Smooth muscle cell (in vitro differentiated cells): ENCODE results near the gene PLTP. TPM values are rescaled to one million over a fixed set of nuclear protein-coding genes. Genes with fewer than 3 reads are reported as not detected.
A peak's percentile ranks its signal among the peaks of the same experiment; 100 is the strongest.

Source experiments
- DNase-seq: peaks from one replicate; lab custom pipeline; 2025; ENCODE audit not compliant: unreplicated experiment; lab: John Stamatoyannopoulos, UW
- H2AFZ ChIP-seq: fragments of 200-600 bp; sonication (generic); 2 replicates; pipeline ENCODE4 v1.6.0; 2016; ENCODE audit warnings: antibody characterized with exemption, low read depth, mild to moderate bottlenecking
- H3F3A ChIP-seq: fragments of 200-600 bp; sonication (generic); 2 replicates; pipeline ENCODE4 v1.6.0; 2017; ENCODE audit warnings: antibody characterized with exemption, low read depth
- H3K27ac ChIP-seq: fragments of 200-600 bp; sonication (generic); 2 replicates; pipeline ENCODE4 v1.5.1; 2016; ENCODE audit warnings: low read depth, mild to moderate bottlenecking
- H3K27me3 ChIP-seq: fragments of 200-600 bp; sonication (generic); 2 replicates; pipeline ENCODE4 v1.6.1; 2016; ENCODE audit warnings: low read depth, mild to moderate bottlenecking
- H3K36me3 ChIP-seq: fragments of 200-600 bp; sonication (generic); 2 replicates; pipeline ENCODE4 v1.5.1; 2016; ENCODE audit warnings: low read depth
- H3K4me1 ChIP-seq: fragments of 200-600 bp; sonication (generic); 2 replicates; pipeline ENCODE4 v1.5.1; 2016; ENCODE audit warnings: low read depth
- H3K4me2 ChIP-seq: fragments of 200-600 bp; sonication (generic); 2 replicates; pipeline ENCODE4 v1.6.0; 2016; ENCODE audit warnings: mild to moderate bottlenecking
- H3K4me3 ChIP-seq: fragments of 200-600 bp; sonication (generic); 2 replicates; pipeline ENCODE4 v1.5.1; 2016; ENCODE audit warnings: mild to moderate bottlenecking
- H3K79me2 ChIP-seq: fragments of 200-600 bp; sonication (generic); 2 replicates; pipeline ENCODE4 v1.6.0; 2016; ENCODE audit warnings: low read depth, mild to moderate bottlenecking
- H3K9ac ChIP-seq: fragments of 200-600 bp; sonication (generic); 2 replicates; pipeline ENCODE4 v1.6.0; 2016; ENCODE audit warnings: low read depth
- H3K9me3 ChIP-seq: fragments of 200-600 bp; sonication (generic); replicated peaks from 2 replicates; pipeline ENCODE4 v1.5.1; 2016; ENCODE audit warnings: low read depth
- H4K20me1 ChIP-seq: fragments of 200-600 bp; sonication (generic); 2 replicates; pipeline ENCODE4 v1.6.0; 2016; ENCODE audit warnings: low read depth
- WGBS: methylation state at CpG from one replicate; pipeline ENCODE4 v1.1.7; 2016; ENCODE audit warnings: low lambda C conversion rate; 5-methylcytosine and 5-hydroxymethylcytosine counted together
- polyA plus RNA-seq: library from polyadenylated mRNA; unstranded; fragments of >200 nt; fragmentation: Nextera tagmentation; extraction: Ambion mirVana; gene quantifications from 2 replicates; pipeline ENCODE4 v1.2.1, GENCODE V29; 2016
- total RNA-seq: library from RNA; depleted of rRNA; stranded (reverse); fragments of >200 nt; gene quantifications from 2 replicates; pipeline ENCODE4 v1.2.3, GENCODE V29; 2014
- TF ChIP-seq, protein P1 (sequence below): fragments of 200-600 bp; sonication (generic); IDR thresholded peaks from 2 replicates; pipeline ENCODE4 v1.5.1; 2017; ENCODE audit warnings: borderline replicate concordance, mild to moderate bottlenecking, antibody characterized with exemption; ENCODE audit not compliant: insufficient read depth, poor library complexity, severe bottlenecking

PLTP gene
- total and polyA plus RNA-seq, 2 experiments from 2014 or later = 81.0 to 262 TPM

DNA sequence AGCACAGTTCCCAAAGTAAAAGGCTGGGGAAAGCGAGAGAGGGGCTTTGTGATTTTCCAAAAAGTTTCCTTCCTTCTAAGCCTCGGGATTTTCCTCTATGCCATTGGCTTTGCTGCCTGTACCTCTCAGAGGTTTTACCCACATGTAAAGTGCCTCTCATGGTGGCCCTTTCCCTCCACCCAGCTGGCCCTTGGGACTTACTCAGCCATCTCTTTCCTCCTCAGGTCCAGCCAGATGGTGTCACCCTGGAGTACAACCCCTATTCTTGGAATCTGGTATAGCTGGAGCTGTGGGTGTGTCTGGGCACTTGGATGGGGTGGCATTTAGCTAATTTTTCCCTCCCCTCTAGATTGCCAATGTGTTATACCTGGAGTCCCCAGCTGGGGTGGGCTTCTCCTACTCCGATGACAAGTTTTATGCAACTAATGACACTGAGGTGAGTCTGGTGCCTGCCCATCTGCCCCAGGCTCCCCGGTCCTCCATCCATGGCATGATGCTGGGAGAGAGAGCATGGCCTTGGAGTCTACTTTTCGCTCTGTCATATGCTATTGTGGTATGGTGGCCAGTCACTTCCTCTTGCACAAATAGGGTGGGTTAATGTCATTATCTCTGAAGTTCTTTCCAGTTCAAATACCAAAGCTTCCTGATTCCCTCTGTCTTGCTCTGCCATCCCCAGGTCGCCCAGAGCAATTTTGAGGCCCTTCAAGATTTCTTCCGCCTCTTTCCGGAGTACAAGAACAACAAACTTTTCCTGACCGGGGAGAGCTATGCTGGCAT, 19.7 kb downstream of the PLTP start:
- WGBS = 87% methylated on average over 9 of the region's 9 CpGs
- H3K9me3 ChIP-seq = no peaks in the 10 kb centered on the region
- peak overlapping the region; percentile 67 for H3K27ac ChIP-seq
- H3K79me2 ChIP-seq = peaks cover 5% of the 10 kb centered on the region
- H3F3A ChIP-seq = peaks cover 9% of the 10 kb centered on the region
- peak overlapping the region; percentile 84 for H3K4me3 ChIP-seq
- peaks cover 6% of the 10 kb centered on the region for H3K4me1 ChIP-seq
- H2AFZ ChIP-seq = no peak overlapping the region
- DNase-seq = no peak
- no peaks in the 10 kb centered on the region for H3K27me3 ChIP-seq
- H3K9ac ChIP-seq = peak overlapping the region; percentile 83
- TF ChIP-seq, protein P1, sequence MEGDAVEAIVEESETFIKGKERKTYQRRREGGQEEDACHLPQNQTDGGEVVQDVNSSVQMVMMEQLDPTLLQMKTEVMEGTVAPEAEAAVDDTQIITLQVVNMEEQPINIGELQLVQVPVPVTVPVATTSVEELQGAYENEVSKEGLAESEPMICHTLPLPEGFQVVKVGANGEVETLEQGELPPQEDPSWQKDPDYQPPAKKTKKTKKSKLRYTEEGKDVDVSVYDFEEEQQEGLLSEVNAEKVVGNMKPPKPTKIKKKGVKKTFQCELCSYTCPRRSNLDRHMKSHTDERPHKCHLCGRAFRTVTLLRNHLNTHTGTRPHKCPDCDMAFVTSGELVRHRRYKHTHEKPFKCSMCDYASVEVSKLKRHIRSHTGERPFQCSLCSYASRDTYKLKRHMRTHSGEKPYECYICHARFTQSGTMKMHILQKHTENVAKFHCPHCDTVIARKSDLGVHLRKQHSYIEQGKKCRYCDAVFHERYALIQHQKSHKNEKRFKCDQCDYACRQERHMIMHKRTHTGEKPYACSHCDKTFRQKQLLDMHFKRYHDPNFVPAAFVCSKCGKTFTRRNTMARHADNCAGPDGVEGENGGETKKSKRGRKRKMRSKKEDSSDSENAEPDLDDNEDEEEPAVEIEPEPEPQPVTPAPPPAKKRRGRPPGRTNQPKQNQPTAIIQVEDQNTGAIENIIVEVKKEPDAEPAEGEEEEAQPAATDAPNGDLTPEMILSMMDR = no peak
- peak overlapping the region; percentile 98 for H3K4me2 ChIP-seq
- no peaks in the 10 kb centered on the region for H3K36me3 ChIP-seq
- H4K20me1 ChIP-seq = no peaks in the 10 kb centered on the region

- DNase-seq = peak; percentile 65
- 5% methylated on average over 65 of the region's 78 CpGs for WGBS
- TF ChIP-seq, protein P1 = no peak
Observed at GRCh38 chr20:45890985-45891983, 20.7 kb downstream of the PLTP start, which contains the start of the genes CTSA and NEURL2. CTSA (plus strand) TSS chr20:45891335; CDS start chr20:45891569, 234 bp downstream. NEURL2 (minus strand) TSS chr20:45891208; CDS start chr20:45890991, 217 bp downstream.

GRCh38 chr20:45890077-45890984, 21.6 kb downstream of the PLTP start:
- Histone ChIP-seq H3K9me3 (no peaks in the 10 kb centered on the region), H2AFZ (peak overlapping the region; percentile 77), H4K20me1 (peaks cover 5% of the 10 kb centered on the region), H3K27me3 (no peaks in the 10 kb centered on the region), H3K79me2 (peaks cover 5% of the 10 kb centered on the region), H3K27ac (peak overlapping the region; percentile 67), H3K36me3 (no peaks in the 10 kb centered on the region), H3K4me2 (peak overlapping the region; percentile 98), H3K4me1 (peaks cover 7% of the 10 kb centered on the region), H3K9ac (peak overlapping the region; percentile 83), H3F3A (peaks cover 5% of the 10 kb centered on the region), H3K4me3 (peak overlapping the region; percentile 84)
- TF ChIP-seq, protein P1 = peak; percentile 61
- 2% methylated on average over 79 of the region's 79 CpGs for WGBS
- DNase-seq = peak; percentile 52

More at GRCh38 chr20:45890985-45891983, 20.7 kb downstream of the PLTP start, which contains the start of the genes CTSA and NEURL2:
- peaks cover 9% of the 10 kb centered on the region for H3F3A ChIP-seq
- peak within 1 kb of the TSS; percentile 83 for H3K9ac ChIP-seq
- peaks cover 6% of the 10 kb centered on the region for H3K4me1 ChIP-seq
- H2AFZ ChIP-seq = peak within 1 kb of the TSS; percentile 77
- H3K4me2 ChIP-seq = peak within 1 kb of the TSS; percentile 98
- no peaks in the 10 kb centered on the region for H4K20me1 ChIP-seq
- H3K36me3 ChIP-seq = no peaks in the 10 kb centered on the region
- peak within 1 kb of the TSS; percentile 67 for H3K27ac ChIP-seq
- no peaks in the 10 kb centered on the region for H3K27me3 ChIP-seq
- H3K79me2 ChIP-seq = peaks cover 5% of the 10 kb centered on the region
- no peaks in the 10 kb centered on the region for H3K9me3 ChIP-seq
- H3K4me3 ChIP-seq = peak within 1 kb of the TSS; percentile 84
